HepG2 (cell line): ENCODE measurements around the gene MINDY3. TPM values are rescaled to one million over a fixed set of nuclear protein-coding genes. Genes with fewer than 3 reads are reported as not detected.

ENCODE experiments used
- ATAD3A ChIP-seq: sonication (generic); formaldehyde crosslinking; IDR thresholded peaks from 2 replicates; pipeline ENCODE4 v1.4.0; 2020; ENCODE audit warnings: missing genetic modification reagents
- KLF9 ChIP-seq: IDR thresholded peaks from 2 replicates; pipeline ENCODE4 v1.6.1; 2016; ENCODE audit warnings: low read depth
- RARA ChIP-seq: IDR thresholded peaks from 2 replicates; pipeline ENCODE4 v1.6.1; 2016; ENCODE audit warnings: missing genetic modification reagents, missing compliant biosample characterization
- SKI ChIP-seq: fragments of 450-650 bp; IDR thresholded peaks from one replicate; pipeline ENCODE4 v1.6.1; 2018; ENCODE audit warnings: mild to moderate bottlenecking; ENCODE audit not compliant: partially characterized antibody
- SMAD1 ChIP-seq: sonication (generic); formaldehyde crosslinking; IDR thresholded peaks from 2 replicates; pipeline ENCODE4 v1.4.0; 2020; ENCODE audit warnings: missing genetic modification reagents, low read depth, mild to moderate bottlenecking, borderline replicate concordance
- SMAD3 ChIP-seq: sonication (generic); formaldehyde crosslinking; IDR thresholded peaks from 2 replicates; pipeline ENCODE4 v1.4.0; 2020; ENCODE audit warnings: missing genetic modification reagents
- SOX13 ChIP-seq, 3 experiments: fragments of 450-650 bp in 1 of 3; sonication (generic) in 1 of 3; formaldehyde crosslinking in 1 of 3; IDR thresholded peaks in 2 of 3; conservative IDR thresholded peaks in 1 of 3; 2 replicates each; pipeline versions ENCODE4 v1.5.0 to v1.6.1; 2016 to 2020; ENCODE audit warnings: antibody characterized with exemption in 1 of 3, mild to moderate bottlenecking in 1 of 3, missing compliant biosample characterization in 1 of 3, missing genetic modification reagents in 1 of 3, moderate library complexity in 1 of 3
- ZBTB7A ChIP-seq: sonication (generic); formaldehyde crosslinking; IDR thresholded peaks from 2 replicates; pipeline ENCODE4 v1.8.0; 2022; ENCODE audit warnings: mild to moderate bottlenecking, missing genetic modification reagents
- ZFYVE20 ChIP-seq: sonication (generic); formaldehyde crosslinking; IDR thresholded peaks from 2 replicates; pipeline ENCODE4 v1.8.0; 2023; ENCODE audit warnings: low read depth, mild to moderate bottlenecking, moderate library complexity, missing genetic modification reagents, borderline replicate concordance
- ZMYM3 ChIP-seq: sonication (generic); formaldehyde crosslinking; IDR thresholded peaks from 2 replicates; pipeline ENCODE4 v1.5.1; 2020; ENCODE audit warnings: mild to moderate bottlenecking, missing genetic modification reagents
- ZNF333 ChIP-seq: sonication (generic); formaldehyde crosslinking; IDR thresholded peaks from 2 replicates; pipeline ENCODE4 v1.4.0; 2020; ENCODE audit warnings: mild to moderate bottlenecking, missing genetic modification reagents, borderline replicate concordance
- ZNF615 ChIP-seq: sonication (generic); formaldehyde crosslinking; IDR thresholded peaks from 2 replicates; pipeline ENCODE4 v1.5.0; 2020; ENCODE audit warnings: mild to moderate bottlenecking, missing genetic modification reagents, borderline replicate concordance
- ZNF782 ChIP-seq: sonication (generic); formaldehyde crosslinking; IDR thresholded peaks from 2 replicates; pipeline ENCODE4 v1.4.0; 2020; ENCODE audit warnings: missing genetic modification reagents, mild to moderate bottlenecking, borderline replicate concordance
- polyA plus RNA-seq, 8 experiments: library from polyadenylated mRNA; depleted of rRNA in 3 of 8; stranded (reverse) in 7 of 8; unstranded in 1 of 8; fragments of >200 nt; fragmentation: Illumina TruSeq in 4 of 8; extraction: Trizol in 4 of 8; gene quantifications; 2 replicates each; pipeline versions ENCODE4 v1.2.1 to v1.2.3, GENCODE V29; 2011 to 2016; ENCODE audit warnings: low read depth in 4 of 8, missing spikeins in 1 of 8, mixed read lengths in 1 of 8; ENCODE audit not compliant: insufficient read depth in 1 of 8
- total RNA-seq, 5 experiments: library from RNA; depleted of rRNA; stranded (reverse); fragments of >200 nt; fragmentation: Illumina TruSeq; extraction: Trizol; gene quantifications; 2 replicates each; pipeline ENCODE4 v1.2.3, GENCODE V29; 2016; ENCODE audit warnings: low read depth in 1 of 5
- TF ChIP-seq, protein P1 (sequence below): sonication (generic); formaldehyde crosslinking; IDR thresholded peaks from 2 replicates; pipeline ENCODE4 v1.4.0; 2020; ENCODE audit warnings: missing genetic modification reagents, borderline replicate concordance
- TF ChIP-seq, protein P2 (sequence below): sonication (generic); formaldehyde crosslinking; IDR thresholded peaks from 2 replicates; pipeline ENCODE4 v1.8.1; 2023; ENCODE audit warnings: mild to moderate bottlenecking, inconsistent platforms, moderate library complexity, missing genetic modification reagents, borderline replicate concordance
- TF ChIP-seq, protein P3 (sequence below): sonication (generic); formaldehyde crosslinking; IDR thresholded peaks from 2 replicates; pipeline ENCODE4 v1.4.0; 2020; ENCODE audit warnings: mild to moderate bottlenecking, missing genetic modification reagents
- TF ChIP-seq, protein P4 (sequence below): sonication (generic); formaldehyde crosslinking; IDR thresholded peaks from 2 replicates; pipeline ENCODE4 v1.4.0; 2020; ENCODE audit warnings: low read depth, mild to moderate bottlenecking, missing genetic modification reagents
- TF ChIP-seq, protein P5 (sequence below): sonication (generic); formaldehyde crosslinking; conservative IDR thresholded peaks from 2 replicates; pipeline ENCODE4 v1.8.0; 2022; ENCODE audit warnings: missing genetic modification reagents

Gene MINDY3
- total and polyA plus RNA-seq, 2 of the 13 experiments (the other 11 are each of a cell fraction or from before 2014, with no cell fraction given) = 6.4 to 17.5 TPM

DNA sequence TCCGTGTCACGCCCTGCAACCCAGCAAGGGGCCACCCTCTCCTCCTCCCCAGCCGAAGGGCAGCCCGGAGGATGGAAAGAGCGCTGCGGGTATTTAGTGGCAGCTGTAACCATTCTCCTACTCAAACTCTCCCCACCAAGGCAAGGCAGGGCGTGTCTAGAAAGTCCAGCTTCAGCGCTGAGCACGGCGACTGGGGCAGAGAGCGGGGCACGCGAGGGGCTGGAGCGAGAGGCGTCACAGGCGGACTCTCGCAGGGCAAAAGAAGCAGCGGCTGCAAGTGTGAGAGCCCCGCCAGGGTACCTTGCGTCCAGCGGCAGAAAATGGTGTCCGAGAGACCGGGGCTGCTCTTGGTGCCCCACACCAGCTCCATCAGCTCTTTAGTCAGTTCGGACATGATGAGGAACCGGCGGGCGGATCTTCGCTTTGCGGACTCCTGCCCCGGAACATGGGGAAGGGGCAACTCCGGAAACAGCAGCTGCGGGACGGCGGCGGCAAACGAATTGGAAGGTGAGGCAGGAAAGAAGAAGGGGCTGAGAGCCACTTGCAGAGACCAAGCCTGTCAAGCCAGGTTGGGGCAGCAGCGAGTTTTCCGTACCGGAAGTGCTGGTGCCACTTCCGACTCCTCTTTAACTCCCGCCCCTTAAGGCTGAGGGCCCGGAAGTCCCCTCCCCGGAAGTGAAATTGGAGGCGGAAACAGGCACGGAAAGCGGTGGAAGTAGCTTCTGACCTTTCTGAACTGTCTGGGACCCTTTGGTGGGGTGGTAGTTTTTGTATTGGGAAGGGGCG lies at the start of gene MINDY3 (continued):
- TF ChIP-seq, protein P1, sequence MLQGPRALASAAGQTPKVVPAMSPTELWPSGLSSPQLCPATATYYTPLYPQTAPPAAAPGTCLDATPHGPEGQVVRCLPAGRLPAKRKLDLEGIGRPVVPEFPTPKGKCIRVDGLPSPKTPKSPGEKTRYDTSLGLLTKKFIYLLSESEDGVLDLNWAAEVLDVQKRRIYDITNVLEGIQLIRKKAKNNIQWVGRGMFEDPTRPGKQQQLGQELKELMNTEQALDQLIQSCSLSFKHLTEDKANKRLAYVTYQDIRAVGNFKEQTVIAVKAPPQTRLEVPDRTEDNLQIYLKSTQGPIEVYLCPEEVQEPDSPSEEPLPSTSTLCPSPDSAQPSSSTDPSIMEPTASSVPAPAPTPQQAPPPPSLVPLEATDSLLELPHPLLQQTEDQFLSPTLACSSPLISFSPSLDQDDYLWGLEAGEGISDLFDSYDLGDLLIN = no peak
- TF ChIP-seq ZNF615 (CRISPR knock-in tag) = no peak
- TF ChIP-seq ZFYVE20 (CRISPR knock-in tag) = no peak
- TF ChIP-seq, protein P2, sequence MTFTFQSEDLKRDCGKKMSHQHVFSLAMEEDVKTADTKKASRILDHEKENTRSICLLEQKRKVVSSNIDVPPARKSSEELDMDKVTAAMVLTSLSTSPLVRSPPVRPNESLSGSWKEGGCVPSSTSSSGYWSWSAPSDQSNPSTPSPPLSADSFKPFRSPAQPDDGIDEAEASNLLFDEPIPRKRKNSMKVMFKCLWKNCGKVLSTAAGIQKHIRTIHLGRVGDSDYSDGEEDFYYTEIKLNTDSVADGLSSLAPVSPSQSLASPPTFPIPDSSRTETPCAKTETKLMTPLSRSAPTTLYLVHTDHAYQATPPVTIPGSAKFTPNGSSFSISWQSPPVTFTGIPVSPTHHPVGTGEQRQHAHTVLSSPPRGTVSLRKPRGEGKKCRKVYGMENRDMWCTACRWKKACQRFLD = no peak
- TF ChIP-seq, protein P3, sequence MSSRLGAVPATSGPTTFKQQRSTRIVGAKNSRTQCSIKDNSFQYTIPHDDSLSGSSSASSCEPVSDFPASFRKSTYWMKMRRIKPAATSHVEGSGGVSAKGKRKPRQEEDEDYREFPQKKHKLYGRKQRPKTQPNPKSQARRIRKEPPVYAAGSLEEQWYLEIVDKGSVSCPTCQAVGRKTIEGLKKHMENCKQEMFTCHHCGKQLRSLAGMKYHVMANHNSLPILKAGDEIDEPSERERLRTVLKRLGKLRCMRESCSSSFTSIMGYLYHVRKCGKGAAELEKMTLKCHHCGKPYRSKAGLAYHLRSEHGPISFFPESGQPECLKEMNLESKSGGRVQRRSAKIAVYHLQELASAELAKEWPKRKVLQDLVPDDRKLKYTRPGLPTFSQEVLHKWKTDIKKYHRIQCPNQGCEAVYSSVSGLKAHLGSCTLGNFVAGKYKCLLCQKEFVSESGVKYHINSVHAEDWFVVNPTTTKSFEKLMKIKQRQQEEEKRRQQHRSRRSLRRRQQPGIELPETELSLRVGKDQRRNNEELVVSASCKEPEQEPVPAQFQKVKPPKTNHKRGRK (CRISPR knock-in tag) = no peak
- TF ChIP-seq SKI = no peak
- no peak for TF ChIP-seq ZMYM3
- TF ChIP-seq, protein P4, sequence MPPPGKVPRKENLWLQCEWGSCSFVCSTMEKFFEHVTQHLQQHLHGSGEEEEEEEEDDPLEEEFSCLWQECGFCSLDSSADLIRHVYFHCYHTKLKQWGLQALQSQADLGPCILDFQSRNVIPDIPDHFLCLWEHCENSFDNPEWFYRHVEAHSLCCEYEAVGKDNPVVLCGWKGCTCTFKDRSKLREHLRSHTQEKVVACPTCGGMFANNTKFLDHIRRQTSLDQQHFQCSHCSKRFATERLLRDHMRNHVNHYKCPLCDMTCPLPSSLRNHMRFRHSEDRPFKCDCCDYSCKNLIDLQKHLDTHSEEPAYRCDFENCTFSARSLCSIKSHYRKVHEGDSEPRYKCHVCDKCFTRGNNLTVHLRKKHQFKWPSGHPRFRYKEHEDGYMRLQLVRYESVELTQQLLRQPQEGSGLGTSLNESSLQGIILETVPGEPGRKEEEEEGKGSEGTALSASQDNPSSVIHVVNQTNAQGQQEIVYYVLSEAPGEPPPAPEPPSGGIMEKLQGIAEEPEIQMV (CRISPR knock-in tag) = no peak
- TF ChIP-seq RARA (CRISPR knock-in tag) = no peak
- TF ChIP-seq SMAD3 (CRISPR knock-in tag) = no peak
- no peak for TF ChIP-seq ZNF782 (CRISPR knock-in tag)
- TF ChIP-seq ATAD3A (CRISPR knock-in tag) = no peak
- no peak; the same call in 1 of the 2 replicates for TF ChIP-seq SMAD1
- no peak for TF ChIP-seq SOX13 (IDR thresholded peaks at IDR 0.05)
- no peak for TF ChIP-seq SOX13 (CRISPR knock-in tag; conservative IDR thresholded peaks at IDR 0.05 in 1 of 2, IDR thresholded peaks at IDR 0.05 in 1 of 2)
- TF ChIP-seq KLF9 (CRISPR knock-in tag) = no peak
- TF ChIP-seq, protein P5, sequence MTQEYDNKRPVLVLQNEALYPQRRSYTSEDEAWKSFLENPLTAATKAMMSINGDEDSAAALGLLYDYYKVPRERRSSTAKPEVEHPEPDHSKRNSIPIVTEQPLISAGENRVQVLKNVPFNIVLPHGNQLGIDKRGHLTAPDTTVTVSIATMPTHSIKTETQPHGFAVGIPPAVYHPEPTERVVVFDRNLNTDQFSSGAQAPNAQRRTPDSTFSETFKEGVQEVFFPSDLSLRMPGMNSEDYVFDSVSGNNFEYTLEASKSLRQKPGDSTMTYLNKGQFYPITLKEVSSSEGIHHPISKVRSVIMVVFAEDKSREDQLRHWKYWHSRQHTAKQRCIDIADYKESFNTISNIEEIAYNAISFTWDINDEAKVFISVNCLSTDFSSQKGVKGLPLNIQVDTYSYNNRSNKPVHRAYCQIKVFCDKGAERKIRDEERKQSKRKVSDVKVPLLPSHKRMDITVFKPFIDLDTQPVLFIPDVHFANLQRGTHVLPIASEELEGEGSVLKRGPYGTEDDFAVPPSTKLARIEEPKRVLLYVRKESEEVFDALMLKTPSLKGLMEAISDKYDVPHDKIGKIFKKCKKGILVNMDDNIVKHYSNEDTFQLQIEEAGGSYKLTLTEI (CRISPR knock-in tag) = no peak
- TF ChIP-seq ZBTB7A (CRISPR knock-in tag) = no peak
- TF ChIP-seq ZNF333 = no peak
